H1 (cell line): ENCODE measurements around the gene ASB1. TPM values are rescaled to one million over a fixed set of nuclear protein-coding genes. Genes with fewer than 3 reads are reported as not detected.

Source experiments
- CTCF ChIA-PET: fragments of 300-600 bp; sonication (Branson Sonifier 250); formaldehyde crosslinking; loops from one replicate; lab custom pipeline; 2021; ENCODE audit not compliant: partially characterized antibody; lab: Charles Lee
- POLR2A ChIA-PET: fragments of 300-600 bp; sonication (Branson Sonifier 250); formaldehyde crosslinking; loops from one replicate; lab custom pipeline; 2021; ENCODE audit warnings: inconsistent platforms; ENCODE audit not compliant: partially characterized antibody; lab: Charles Lee
- DNase-seq, 2 experiments: peaks; one replicate each; pipeline versions ENCODE4 v3.0.0 to v3.0.0-alpha.2; 2010 to 2022; ENCODE audit warnings: low spot score in 2 of 2, low read depth in 1 of 2, mixed read lengths in 1 of 2
- FAIRE-seq: peaks from 2 replicates; lab custom pipeline; 2011; peaks lifted over from hg19 to GRCh38; lab: Jason Lieb, UNC
- H2AFZ ChIP-seq: 2 replicates; pipeline ENCODE4 v1.8.1; 2012; ENCODE audit warnings: low read length, inconsistent platforms
- H2AK5ac ChIP-seq: 2 replicates; pipeline ENCODE4 v1.6.1; 2013; ENCODE audit warnings: low read depth, low read length
- H2BK120ac ChIP-seq: replicated peaks from 2 replicates; pipeline ENCODE3; 2013; ENCODE audit warnings: low read depth, low read length, inconsistent platforms
- H2BK12ac ChIP-seq: 2 replicates; pipeline ENCODE4 v1.6.1; 2013; ENCODE audit warnings: low read depth, low read length
- H2BK15ac ChIP-seq: 2 replicates; pipeline ENCODE4 v1.6.1; 2013; ENCODE audit warnings: low read length
- H2BK20ac ChIP-seq: 2 replicates; pipeline ENCODE4 v1.6.1; 2013; ENCODE audit warnings: low read length
- H2BK5ac ChIP-seq: 2 replicates; pipeline ENCODE4 v1.6.1; 2013; ENCODE audit warnings: low read depth, low read length
- H3K14ac ChIP-seq: 2 replicates; pipeline ENCODE4 v1.6.1; 2013; ENCODE audit warnings: inconsistent platforms; ENCODE audit not compliant: insufficient read length
- H3K18ac ChIP-seq: 2 replicates; pipeline ENCODE4 v1.6.1; 2013; ENCODE audit warnings: low read length; ENCODE audit errors: extremely low read depth
- H3K23ac ChIP-seq: 2 replicates; pipeline ENCODE4 v1.6.1; 2013; ENCODE audit warnings: inconsistent platforms; ENCODE audit not compliant: insufficient read length
- H3K23me2 ChIP-seq: 2 replicates; pipeline ENCODE4 v1.6.1; 2013; ENCODE audit warnings: low read depth, low read length
- H3K27ac ChIP-seq: 2 replicates; pipeline ENCODE4 v1.6.1; 2011; ENCODE audit warnings: low read depth, low read length, inconsistent platforms
- H3K27me3 ChIP-seq, 4 experiments: replicated peaks in 1 of 4; 1 replicate in 1 of 4; 2 replicates in 3 of 4; pipeline versions ENCODE4 v1.6.1 to v1.8.1; 2011 to 2013; ENCODE audit warnings: low read length in 3 of 4, mild to moderate bottlenecking in 3 of 4, inconsistent platforms in 2 of 4, mixed read lengths in 2 of 4, moderate library complexity in 1 of 4; ENCODE audit not compliant: control insufficient read depth in 3 of 4, insufficient read depth in 3 of 4; ENCODE audit errors: extremely low read depth in 1 of 4
- H3K36me3 ChIP-seq, 4 experiments: 2 replicates each; pipeline versions ENCODE4 v1.6.1 to v1.8.1; 2011 to 2013; ENCODE audit warnings: mild to moderate bottlenecking in 4 of 4, low read length in 3 of 4, moderate library complexity in 2 of 4, control low read depth in 1 of 4, inconsistent platforms in 1 of 4; ENCODE audit not compliant: insufficient read depth in 4 of 4, control insufficient read depth in 2 of 4
- H3K4ac ChIP-seq: replicated peaks from 2 replicates; pipeline ENCODE3; 2013; ENCODE audit warnings: low read length, low read depth, mixed read lengths, inconsistent platforms; ENCODE audit not compliant: insufficient read length
- H3K4me1 ChIP-seq, 4 experiments: replicated peaks in 1 of 4; 1 replicate in 1 of 4; 2 replicates in 3 of 4; pipeline versions ENCODE4 v1.6.1 to v1.8.1; 2011 to 2013; ENCODE audit warnings: low read length in 3 of 4, inconsistent platforms in 2 of 4, mixed read lengths in 1 of 4; ENCODE audit not compliant: insufficient read depth in 4 of 4, control insufficient read depth in 3 of 4
- H3K4me2 ChIP-seq, 2 experiments: 2 replicates each; pipeline versions ENCODE4 v1.6.1 to v1.8.1; 2011 to 2013; ENCODE audit warnings: low read depth in 2 of 2, low read length in 2 of 2, control low read depth in 1 of 2, inconsistent platforms in 1 of 2, mild to moderate bottlenecking in 1 of 2; ENCODE audit not compliant: insufficient read depth in 1 of 2
- H3K4me3 ChIP-seq, 4 experiments: fragments of 200-600, 300-600 bp in 1 of 4; sonication (generic), shearing (Covaris generic), sonication (Bioruptor Twin) in 1 of 4; 2 replicates each; pipeline versions ENCODE4 v1.5.1 to v1.8.1; 2011 to 2016; ENCODE audit warnings: low read length in 4 of 4, low read depth in 3 of 4, control low read depth in 2 of 4, inconsistent platforms in 2 of 4, mild to moderate bottlenecking in 2 of 4, mixed read lengths in 1 of 4, moderate library complexity in 1 of 4; ENCODE audit not compliant: insufficient read depth in 2 of 4; ENCODE audit errors: extremely low read depth in 1 of 4
- H3K56ac ChIP-seq: replicated peaks from 2 replicates; pipeline ENCODE3; 2013; ENCODE audit warnings: low read depth, mild to moderate bottlenecking, mixed read lengths, low read length, inconsistent platforms; ENCODE audit not compliant: insufficient read length
- H3K79me1 ChIP-seq: 2 replicates; pipeline ENCODE4 v1.6.1; 2013; ENCODE audit warnings: low read depth, low read length, control low read depth
- H3K79me2 ChIP-seq, 2 experiments: 2 replicates each; pipeline versions ENCODE4 v1.6.1 to v1.8.1; 2012 to 2013; ENCODE audit warnings: low read length in 2 of 2, mild to moderate bottlenecking in 2 of 2, inconsistent platforms in 1 of 2; ENCODE audit not compliant: insufficient read depth in 2 of 2, control insufficient read depth in 1 of 2
- H3K9ac ChIP-seq, 4 experiments: replicated peaks in 1 of 4; 1 replicate in 1 of 4; 2 replicates in 3 of 4; pipeline versions ENCODE4 v1.6.1 to v1.8.1; 2011 to 2013; ENCODE audit warnings: low read depth in 3 of 4, low read length in 3 of 4, control low read depth in 2 of 4, mild to moderate bottlenecking in 2 of 4, moderate library complexity in 2 of 4, inconsistent platforms in 1 of 4; ENCODE audit errors: extremely low read depth in 1 of 4
- H3K9me3 ChIP-seq, 2 experiments: 2 replicates each; pipeline versions ENCODE4 v1.6.1 to v1.8.1; 2012 to 2013; ENCODE audit warnings: mild to moderate bottlenecking in 2 of 2, moderate library complexity in 2 of 2, control low read depth in 1 of 2, inconsistent platforms in 1 of 2, low read depth in 1 of 2, low read length in 1 of 2, mixed read lengths in 1 of 2; ENCODE audit not compliant: insufficient read depth in 2 of 2
- H4K20me1 ChIP-seq, 2 experiments: replicated peaks in 1 of 2; 2 replicates each; pipeline versions ENCODE3 to v1.8.1; 2011 to 2013; ENCODE audit warnings: inconsistent platforms in 2 of 2, low read length in 2 of 2, mild to moderate bottlenecking in 1 of 2; ENCODE audit not compliant: insufficient read depth in 2 of 2, control insufficient read depth in 1 of 2
- H4K5ac ChIP-seq: 2 replicates; pipeline ENCODE4 v1.6.1; 2013; ENCODE audit warnings: low read length, low read depth, mixed read lengths, inconsistent platforms; ENCODE audit not compliant: insufficient read length
- H4K8ac ChIP-seq: 2 replicates; pipeline ENCODE4 v1.8.0; 2013; ENCODE audit warnings: mild to moderate bottlenecking, moderate library complexity, low read length, inconsistent platforms; ENCODE audit not compliant: insufficient read depth; ENCODE audit errors: extremely low read depth
- H4K91ac ChIP-seq: replicated peaks from 2 replicates; pipeline ENCODE3; 2013; ENCODE audit warnings: low read length, mixed read lengths, inconsistent platforms; ENCODE audit not compliant: insufficient read length
- HDAC2 ChIP-seq, 2 experiments: fragments of 300-600 bp in 1 of 2; sonication (generic) in 1 of 2; IDR thresholded peaks; 2 replicates each; pipeline ENCODE4 v1.6.1; 2011 to 2012; ENCODE audit warnings: low read depth in 2 of 2, low read length in 2 of 2, mild to moderate bottlenecking in 2 of 2, moderate library complexity in 2 of 2, borderline replicate concordance in 1 of 2, inconsistent platforms in 1 of 2
- RAD21 ChIP-seq, 2 experiments: IDR thresholded peaks in 1 of 2; conservative IDR thresholded peaks in 1 of 2; 2 replicates each; pipeline ENCODE4 v1.6.1; 2011; ENCODE audit warnings: low read depth in 2 of 2, low read length in 2 of 2, improper control_type of control experiment in 1 of 2, inconsistent platforms in 1 of 2, mild to moderate bottlenecking in 1 of 2, moderate library complexity in 1 of 2
- SP4 ChIP-seq: IDR thresholded peaks from 2 replicates; pipeline ENCODE4 v1.6.1; 2012; ENCODE audit warnings: low read length, inconsistent platforms
- WGBS, 2 experiments: shearing (Covaris generic) in 1 of 2; methylation state at CpG; one replicate each; pipeline versions ENCODE4 v1.1.6 to v1.1.7; 2013 to 2015; ENCODE audit warnings: low lambda C conversion rate in 2 of 2, mixed read lengths in 2 of 2, inconsistent platforms in 1 of 2, low coverage in 1 of 2, missing lambda C conversion rate in 1 of 2; ENCODE audit not compliant: insufficient replicate concordance in 2 of 2, insufficient coverage in 1 of 2, insufficient read length in 1 of 2; ENCODE audit errors: extremely low coverage in 1 of 2, missing lambda C conversion rate in 1 of 2; 5-methylcytosine and 5-hydroxymethylcytosine counted together
- polyA plus RNA-seq, 7 experiments: library from polyadenylated mRNA; depleted of rRNA in 3 of 7; stranded (reverse) in 5 of 7; unstranded in 2 of 7; fragments of >200 nt in 5 of 7; fragments of 200-250 nt in 2 of 7; gene quantifications; 1 replicate in 5 of 7; 2 replicates in 1 of 7; 4 replicates in 1 of 7; pipeline versions ENCODE4 v1.2.1 to v1.2.3, GENCODE V29; 2011 to 2013; ENCODE audit warnings: missing spikeins in 2 of 7, mixed read lengths in 2 of 7
- total RNA-seq: library from RNA; stranded (reverse); fragmentation: NEBNext Ultra II Directional; extraction: Animal tissue kit (Norgen Biotek cat#: 25700); gene quantifications from 2 replicates; pipeline ENCODE4 v1.2.1, GENCODE V29; 2021

ASB1 gene
- total and polyA plus RNA-seq, 2 of the 8 experiments (the other 6 are each of a cell fraction or from before 2014, with no cell fraction given): 24.1 to 36.0 TPM

GRCh38 chr2:238496756-238497609, 70.3 kb downstream of the ASB1 start:
- FAIRE-seq: no peak
- Histone ChIP-seq H3K56ac (no peak overlapping the region), H3K36me3 (no peaks in the 10 kb centered on the region; a peak in 1 of 8 replicates), H3K79me1 (no peaks in the 10 kb centered on the region), H4K8ac (peak overlapping the region; percentile 74; the same call in 1 of the 2 replicates), H4K20me1 (peaks cover 0 to under 1% of the 10 kb centered on the region in 2 experiments), H2BK5ac (no peak overlapping the region), H3K27ac (no peak overlapping the region), H3K9me3 (no peaks in the 10 kb centered on the region), H2BK20ac (no peak overlapping the region), H2BK120ac (no peak overlapping the region), H2AK5ac (no peak overlapping the region), H3K18ac (no peak overlapping the region), H3K4me1 (no peaks in the 10 kb centered on the region; a peak in 1 of 7 replicates), H3K23me2 (peaks cover under 1% of the 10 kb centered on the region; the same call in 1 of the 2 replicates), H2AFZ (no peak overlapping the region), H3K9ac (no peak overlapping the region), H3K23ac (no peak overlapping the region), H3K27me3 (no peaks in the 10 kb centered on the region), H3K79me2 (no peaks in the 10 kb centered on the region), H3K4me2 (no peak overlapping the region), H4K5ac (no peak overlapping the region), H2BK15ac (no peak overlapping the region), H3K14ac (no peak overlapping the region), H2BK12ac (no peak overlapping the region), H3K4me3 (no peak overlapping the region), H4K91ac (no peak overlapping the region), H3K4ac (no peak overlapping the region)
- TF ChIP-seq RAD21 (IDR thresholded peaks at IDR 0.05 in 1 of 2, conservative IDR thresholded peaks at IDR 0.05 in 1 of 2; ENCODE audit: low read depth in 2 of 2, low read length in 2 of 2) (no peak), HDAC2 (IDR thresholded peaks at IDR 0.05; ENCODE audit: borderline replicate concordance in 1 of 2, low read depth in 2 of 2, low read length in 2 of 2) (no peak), SP4 (no peak)
- ChIA-PET CTCF (no interaction called here), POLR2A (no interaction called here)
- peak in 1 of 2 experiments; percentile 35 for DNase-seq
- 89% methylated on average over 19 of the region's 23 CpGs; no CpG with 5 or more reads in 1 of the 2 experiments for WGBS, 2 experiments
